Activated T-cell treated with anti-CD3 and anti-CD28 coated beads, Interleukin-2, amount 50 U/mL, for 24 hours (primary cell): ENCODE measurements around the gene ARL16.

Source experiments
- DNase-seq: peaks from one replicate; pipeline ENCODE4 v3.0.0-alpha.2; 2020
- H3K27ac Mint-ChIP-seq: 2 replicates; pipeline ENCODE4 v1.8.0; 2020; ENCODE audit warnings: mild to moderate bottlenecking, mixed read lengths
- H3K27me3 Mint-ChIP-seq: 2 replicates; pipeline ENCODE4 v1.8.0; 2020; ENCODE audit warnings: mixed read lengths
- H3K36me3 Mint-ChIP-seq: 2 replicates; pipeline ENCODE4 v1.8.0; 2020; ENCODE audit warnings: low read depth, mixed read lengths
- H3K4me1 Mint-ChIP-seq: 2 replicates; pipeline ENCODE4 v1.8.0; 2020; ENCODE audit warnings: low read depth, mixed read lengths
- H3K4me3 Mint-ChIP-seq: 2 replicates; pipeline ENCODE4 v1.8.0; 2020; ENCODE audit warnings: mild to moderate bottlenecking, moderate library complexity, mixed read lengths
- H3K9me3 Mint-ChIP-seq: 2 replicates; pipeline ENCODE4 v1.8.0; 2020; ENCODE audit warnings: mixed read lengths

The ARL16 gene

DNA sequence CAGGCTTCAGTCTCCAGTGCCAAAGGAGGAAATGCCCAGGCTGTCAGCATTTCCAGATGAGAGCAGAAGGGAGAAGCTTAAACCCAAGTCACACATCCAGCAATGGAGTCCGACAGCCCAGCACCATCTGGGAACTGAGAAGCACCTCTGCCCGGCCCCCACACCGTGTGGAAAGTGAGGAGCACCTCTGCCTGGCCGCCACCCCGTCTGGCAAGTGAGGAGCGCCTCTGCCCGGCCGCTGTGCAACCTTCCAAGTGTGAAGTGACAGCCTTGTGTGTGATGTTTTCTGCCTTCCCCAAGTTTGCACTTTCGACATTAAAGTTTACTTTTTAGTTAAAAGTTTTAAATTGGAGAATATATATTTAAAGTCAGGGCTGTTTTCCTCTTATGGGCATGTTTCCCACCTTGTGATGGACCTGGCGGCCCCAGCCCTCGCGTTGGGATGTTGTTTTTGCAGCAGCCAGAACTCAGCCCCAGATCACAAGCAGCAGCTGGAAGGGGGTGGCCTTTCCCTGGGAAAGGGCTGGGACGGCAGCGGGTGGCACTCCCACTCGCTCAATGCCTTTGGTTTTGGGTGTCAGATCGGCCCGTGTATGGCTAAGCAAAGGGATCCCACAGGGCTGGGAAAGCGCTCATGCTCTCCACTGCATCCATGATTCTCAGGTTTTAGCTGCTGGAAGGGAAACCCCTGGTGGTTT lies 9.9 kb downstream of the ARL16 start:
- Mint-ChIP-seq H3K4me1 (peaks cover 15% of the 10 kb centered on the region), H3K27me3 (no peaks in the 10 kb centered on the region), H3K36me3 (peaks cover 78% of the 10 kb centered on the region), H3K27ac (peak overlapping the region; percentile 22), H3K4me3 (no peak overlapping the region), H3K9me3 (no peaks in the 10 kb centered on the region)
- no peak for DNase-seq

DNA sequence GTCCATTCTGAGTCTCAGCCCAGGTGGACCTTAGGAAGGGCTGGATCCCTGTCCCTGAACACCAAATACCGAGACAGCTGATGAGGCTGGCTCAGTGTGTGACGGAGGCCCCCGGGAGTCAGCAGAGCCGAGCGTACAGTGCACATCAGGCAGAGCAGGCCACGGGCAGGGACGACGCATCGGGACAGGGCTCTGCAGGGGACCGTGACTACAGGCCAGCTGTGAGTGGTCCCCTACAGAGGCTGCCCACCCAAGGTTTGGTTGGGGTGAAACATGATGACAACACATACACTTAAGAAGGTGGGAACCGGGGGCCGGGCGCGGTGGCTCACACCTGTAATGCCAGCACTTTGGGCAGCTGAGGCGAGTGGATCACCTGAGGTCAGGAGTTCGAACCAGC lies 10.6 kb downstream of the ARL16 start:
- no peak for DNase-seq
- peaks cover 86% of the 10 kb centered on the region for H3K36me3 Mint-ChIP-seq
- no peaks in the 10 kb centered on the region for H3K9me3 Mint-ChIP-seq
- H3K4me1 Mint-ChIP-seq = peaks cover 22% of the 10 kb centered on the region
- H3K4me3 Mint-ChIP-seq = no peak overlapping the region
- H3K27me3 Mint-ChIP-seq = no peaks in the 10 kb centered on the region
- H3K27ac Mint-ChIP-seq = peak overlapping the region; percentile 11

DNA sequence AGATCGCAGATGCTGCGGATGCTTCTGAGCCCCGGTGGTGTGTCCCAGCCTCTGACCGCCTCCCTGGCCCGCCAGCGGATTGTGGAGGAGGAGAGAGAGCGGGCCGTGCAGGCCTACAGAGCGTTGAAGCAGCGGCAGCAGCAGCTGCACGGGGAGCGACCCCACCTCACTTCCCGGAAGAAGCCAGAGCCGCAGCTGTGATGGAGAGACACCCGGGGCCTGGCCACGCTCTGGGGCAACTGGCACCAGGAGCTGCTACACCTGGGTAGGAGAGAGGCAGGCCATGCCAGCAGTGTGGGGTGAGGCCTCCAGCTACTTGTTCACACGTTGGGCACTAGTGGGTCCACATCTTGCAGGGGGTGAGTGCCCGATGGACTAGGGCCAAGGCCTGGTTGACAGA lies 11.1 kb downstream of the ARL16 start:
- H3K9me3 Mint-ChIP-seq = no peaks in the 10 kb centered on the region
- H3K27me3 Mint-ChIP-seq = no peaks in the 10 kb centered on the region
- peaks cover 89% of the 10 kb centered on the region for H3K36me3 Mint-ChIP-seq
- H3K4me1 Mint-ChIP-seq = peaks cover 26% of the 10 kb centered on the region
- no peak overlapping the region for H3K4me3 Mint-ChIP-seq
- no peak for DNase-seq
- H3K27ac Mint-ChIP-seq = no peak overlapping the region

DNA sequence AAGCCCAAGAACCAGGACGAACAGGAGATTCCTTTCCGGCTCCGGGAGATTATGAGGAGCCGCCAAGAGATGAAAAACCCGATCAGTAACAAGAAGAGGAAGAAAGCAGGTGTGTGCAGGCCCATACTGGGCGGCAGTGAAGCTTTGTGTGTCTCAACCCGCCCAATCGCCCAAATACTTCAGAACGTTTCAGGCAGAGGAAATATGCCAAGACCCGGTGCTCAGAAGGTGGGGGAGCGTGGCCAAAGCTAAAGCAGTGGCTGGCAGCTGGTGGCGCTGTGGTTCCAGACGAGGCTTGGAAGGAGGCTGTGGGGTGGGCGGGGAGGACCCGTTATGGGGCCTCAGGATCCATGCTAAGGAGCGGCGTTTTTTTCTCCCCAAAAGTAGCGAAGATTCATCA lies 15.8 kb downstream of the ARL16 start:
- Mint-ChIP-seq H3K36me3 (peaks cover 84% of the 10 kb centered on the region), H3K9me3 (no peaks in the 10 kb centered on the region), H3K27ac (peak overlapping the region; percentile 94), H3K4me1 (peaks cover 53% of the 10 kb centered on the region), H3K27me3 (no peaks in the 10 kb centered on the region), H3K4me3 (peak overlapping the region; percentile 95)
- DNase-seq = no peak

DNA sequence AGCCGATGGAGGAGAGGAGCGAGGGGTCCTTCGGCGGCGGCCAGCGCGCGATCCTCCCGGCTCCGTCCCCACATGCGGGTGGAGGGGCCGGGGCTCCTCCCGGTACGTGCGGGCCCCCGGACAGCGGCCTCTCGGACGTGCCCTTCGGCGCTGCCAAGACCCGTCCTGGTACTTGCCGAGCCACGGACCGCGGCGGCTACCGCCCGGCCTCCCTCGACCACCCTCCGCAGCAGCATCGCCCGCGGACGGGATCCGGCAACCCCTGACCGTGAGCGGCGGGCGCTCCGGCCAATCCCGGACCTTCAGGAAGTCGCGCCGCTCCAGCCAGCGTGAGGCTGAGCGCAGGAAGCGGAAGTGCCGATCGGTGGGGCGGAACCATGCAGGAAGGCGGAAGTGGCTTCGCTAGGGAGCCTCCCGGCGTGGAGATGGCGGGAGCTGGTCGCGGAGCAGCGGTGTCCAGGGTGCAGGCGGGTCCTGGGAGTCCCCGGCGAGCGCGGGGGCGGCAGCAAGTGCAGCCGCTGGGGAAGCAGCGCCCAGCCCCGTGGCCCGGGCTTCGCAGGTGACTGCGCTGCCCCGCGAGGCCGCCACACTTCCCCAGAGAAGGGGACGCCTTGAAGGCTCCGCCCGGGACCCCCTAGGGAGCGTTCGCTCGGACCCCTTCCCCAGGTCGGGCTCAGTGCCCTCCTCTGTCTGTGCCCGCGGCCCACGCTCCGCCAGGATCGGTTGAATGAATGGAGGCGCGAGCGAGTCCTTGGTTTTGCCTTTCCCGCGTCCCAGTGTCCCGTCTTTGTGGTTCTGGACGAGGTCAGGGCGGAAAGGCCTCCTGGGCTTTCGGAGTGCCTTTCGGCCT lies 17.0 kb downstream of the ARL16 start, which contains the start of the genes CCDC137 and OXLD1:
Gene CCDC137, plus strand, starts transcription at position 396 of the 850 bp plus-strand sequence. Its CDS starts 30 bp downstream, at position 426.
Gene OXLD1, minus strand, starts transcription at position 264 of the 850 bp plus-strand sequence. Its CDS starts 28 bp downstream, at position 236.
- Mint-ChIP-seq H3K4me3 (peak within 1 kb of the TSS; percentile 95), H3K36me3 (peaks cover 72% of the 10 kb centered on the region)

DNA sequence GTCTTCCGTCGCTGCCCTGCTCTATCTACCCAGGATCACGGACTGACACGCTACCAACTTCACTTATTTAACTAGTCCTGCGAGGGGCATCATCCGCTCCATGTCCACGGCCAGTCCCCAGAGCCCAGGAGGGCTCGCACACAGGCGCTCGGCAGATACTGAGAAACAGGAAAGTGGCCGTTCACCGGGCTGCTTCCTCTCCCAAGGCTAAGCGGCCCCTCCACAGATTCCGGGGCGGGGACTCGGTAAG lies 17.6 kb downstream of the ARL16 start:
- Mint-ChIP-seq H3K36me3 (peaks cover 67% of the 10 kb centered on the region), H3K4me3 (peak overlapping the region; percentile 95), H3K27me3 (no peaks in the 10 kb centered on the region), H3K9me3 (no peaks in the 10 kb centered on the region), H3K27ac (peak overlapping the region; percentile 99), H3K4me1 (peaks cover 60% of the 10 kb centered on the region)
- no peak for DNase-seq

More for the DNA sequence above, 17.0 kb downstream of the ARL16 start, which contains the start of the genes CCDC137 and OXLD1:
- DNase-seq = peak; percentile 95
- Mint-ChIP-seq H3K27me3 (no peaks in the 10 kb centered on the region), H3K4me1 (peaks cover 60% of the 10 kb centered on the region), H3K27ac (peak within 1 kb of the TSS; percentile 99), H3K9me3 (no peaks in the 10 kb centered on the region)

DNA sequence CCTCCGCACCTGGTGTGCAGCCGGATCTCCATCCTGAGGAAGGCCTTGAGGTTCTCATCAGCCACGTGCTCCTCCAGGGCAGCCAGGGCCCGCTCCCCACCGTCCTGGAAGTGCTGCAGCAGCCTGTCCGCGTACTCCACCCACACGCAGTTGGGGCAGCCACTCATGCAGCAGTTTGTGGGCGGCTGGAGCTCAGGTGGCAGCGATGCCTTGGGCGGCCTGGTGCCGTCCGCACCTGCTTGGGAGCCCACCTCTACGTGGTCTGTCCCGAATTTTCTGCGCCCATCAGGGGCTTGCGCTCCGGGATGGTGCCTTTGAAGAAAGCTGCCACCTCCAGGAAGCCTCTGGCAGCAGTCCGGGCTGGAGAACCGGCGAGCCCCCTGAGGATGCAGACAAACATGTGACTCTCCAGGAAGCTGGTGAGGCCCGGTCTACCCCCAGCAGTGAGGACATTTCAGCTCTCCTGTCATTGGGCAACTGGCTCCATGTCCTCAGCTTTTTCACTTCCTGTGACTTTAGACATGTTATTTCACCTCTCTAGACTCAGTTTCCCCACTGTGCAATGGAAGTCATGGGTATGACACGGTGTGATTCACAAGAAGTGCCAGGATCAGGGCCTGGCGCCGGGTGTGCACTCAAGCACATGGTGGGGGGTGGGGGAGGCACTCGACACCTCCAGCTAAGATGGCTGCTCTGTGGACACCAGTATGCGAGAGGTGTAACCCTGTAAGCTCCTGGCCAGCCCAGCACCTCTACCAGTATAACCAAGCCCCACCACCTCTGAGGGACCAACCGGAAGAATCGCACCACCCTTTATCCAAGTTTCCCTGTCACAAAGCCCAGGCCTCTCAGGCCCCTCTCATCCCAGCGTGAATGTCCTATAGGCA lies 18.1 kb downstream of the ARL16 start:
- DNase-seq = peak; percentile 82
- H3K4me3 Mint-ChIP-seq = peak overlapping the region; percentile 95
- peaks cover 60% of the 10 kb centered on the region for H3K4me1 Mint-ChIP-seq
- no peaks in the 10 kb centered on the region for H3K9me3 Mint-ChIP-seq
- peaks cover 61% of the 10 kb centered on the region for H3K36me3 Mint-ChIP-seq
- H3K27ac Mint-ChIP-seq = peak overlapping the region; percentile 99
- H3K27me3 Mint-ChIP-seq = no peaks in the 10 kb centered on the region

DNA sequence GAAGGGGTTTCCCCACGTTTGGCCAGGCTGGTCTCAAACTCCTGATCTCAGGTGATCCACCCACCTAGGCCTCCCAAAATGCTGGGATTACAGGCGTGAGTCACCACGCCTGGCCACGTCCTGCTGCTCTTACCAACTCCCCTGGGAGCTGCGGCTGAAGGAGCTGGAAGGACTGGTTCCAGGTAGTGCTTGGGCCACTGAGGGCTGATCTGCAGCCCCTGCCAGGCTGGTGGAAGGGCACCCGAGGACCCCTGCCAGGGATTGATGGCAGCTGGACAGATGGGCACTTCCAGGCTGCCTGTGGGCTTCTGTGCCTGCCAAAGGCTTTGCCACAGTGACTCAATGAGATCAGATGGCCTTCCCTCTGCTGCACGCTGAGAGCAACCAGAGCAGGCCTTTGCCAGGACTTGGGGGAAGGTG lies 19.5 kb downstream of the ARL16 start:
- Mint-ChIP-seq H3K27ac (peak overlapping the region; percentile 99), H3K36me3 (peaks cover 47% of the 10 kb centered on the region), H3K9me3 (no peaks in the 10 kb centered on the region), H3K4me3 (peak overlapping the region; percentile 95), H3K4me1 (peaks cover 54% of the 10 kb centered on the region), H3K27me3 (no peaks in the 10 kb centered on the region)
- peak; percentile 43 for DNase-seq

DNA sequence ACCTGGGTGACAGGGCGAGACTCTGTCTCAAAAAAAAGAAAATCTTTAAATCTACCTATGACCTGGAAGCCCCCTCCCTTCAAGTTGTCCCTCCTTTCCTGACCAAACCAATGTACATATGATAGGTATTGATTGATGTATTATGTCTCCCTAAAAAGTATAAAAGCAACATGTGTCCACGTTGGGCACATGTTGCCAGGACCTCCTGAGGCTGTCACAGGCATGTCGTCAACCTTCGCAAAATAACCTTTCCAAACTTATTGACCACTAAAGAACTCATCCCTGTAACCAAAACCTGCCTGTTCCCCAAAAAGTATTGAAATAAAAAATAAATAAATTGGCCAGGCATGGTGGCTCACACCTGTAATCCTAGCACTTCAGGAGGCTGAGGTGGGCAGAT lies 21.6 kb downstream of the ARL16 start:
- Mint-ChIP-seq H3K9me3 (no peaks in the 10 kb centered on the region), H3K27me3 (no peaks in the 10 kb centered on the region), H3K4me1 (peaks cover 43% of the 10 kb centered on the region), H3K27ac (peak overlapping the region; percentile 99), H3K4me3 (no peak overlapping the region), H3K36me3 (peaks cover 27% of the 10 kb centered on the region)
- DNase-seq = no peak

DNA sequence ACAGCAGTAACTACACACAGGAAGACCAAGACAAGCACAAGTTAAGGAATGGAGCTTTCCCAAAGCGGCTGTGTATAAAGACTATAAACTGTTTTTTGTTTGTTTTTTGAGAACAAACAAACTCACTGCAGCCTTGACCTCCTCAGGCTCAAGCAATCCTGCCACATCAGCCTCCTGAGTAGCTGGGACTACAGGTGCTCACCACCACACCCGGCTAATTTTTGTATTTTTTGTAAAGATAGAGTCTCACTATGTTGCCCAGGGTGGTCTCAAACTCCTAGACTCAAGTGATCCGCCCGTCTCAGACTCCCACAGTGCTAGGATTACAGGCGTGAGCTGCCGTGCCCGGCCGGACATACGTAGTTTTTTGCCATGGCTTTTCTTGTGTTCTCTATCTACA lies 23.2 kb downstream of the ARL16 start:
- Mint-ChIP-seq H3K27me3 (no peaks in the 10 kb centered on the region), H3K27ac (peak overlapping the region; percentile 47), H3K4me1 (peaks cover 40% of the 10 kb centered on the region), H3K36me3 (peaks cover 15% of the 10 kb centered on the region), H3K4me3 (no peak overlapping the region), H3K9me3 (no peaks in the 10 kb centered on the region)
- DNase-seq = no peak

DNA sequence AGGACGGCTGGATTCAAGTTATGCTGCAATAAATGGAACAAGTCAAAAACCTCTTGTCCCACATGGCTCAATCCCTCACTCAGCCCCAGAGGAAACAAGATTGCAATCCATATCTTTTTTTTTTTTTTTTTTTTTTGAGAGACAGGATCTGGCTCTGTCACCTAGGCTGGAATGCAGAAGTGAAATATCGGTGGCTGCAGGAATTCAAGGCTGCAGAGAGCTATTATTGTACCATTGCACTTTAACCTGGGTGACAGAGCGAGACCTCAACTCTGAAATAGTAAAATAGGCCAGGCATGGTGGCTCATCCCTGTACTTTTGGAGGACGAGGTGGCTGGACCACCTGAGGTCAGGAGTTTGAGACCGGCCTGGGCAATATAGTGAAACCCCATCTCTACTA lies 24.6 kb downstream of the ARL16 start:
- Mint-ChIP-seq H3K27ac (no peak overlapping the region), H3K4me3 (no peak overlapping the region), H3K9me3 (no peaks in the 10 kb centered on the region), H3K27me3 (peaks cover 3% of the 10 kb centered on the region), H3K4me1 (peaks cover 27% of the 10 kb centered on the region), H3K36me3 (peaks cover under 1% of the 10 kb centered on the region)
- DNase-seq = no peak

DNA sequence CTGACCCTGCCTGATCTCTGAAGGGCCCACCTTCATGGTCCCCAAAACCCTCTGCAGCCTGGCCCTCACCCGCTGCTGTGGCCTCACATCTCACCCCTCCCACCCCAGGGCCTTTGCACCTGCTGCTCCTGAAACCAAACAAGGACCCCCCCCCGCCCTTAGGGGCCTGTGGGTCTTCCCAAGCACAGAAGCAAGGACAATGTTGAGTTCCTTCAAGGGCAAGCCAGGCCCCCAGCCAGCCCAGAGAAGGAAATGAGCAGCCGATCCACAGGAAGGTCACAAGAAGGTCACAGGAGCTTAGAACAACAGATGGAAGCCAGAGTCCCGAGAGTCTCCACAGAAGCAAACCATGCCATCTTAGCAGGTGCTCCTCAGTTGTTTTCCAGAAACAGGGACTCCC lies 26.8 kb downstream of the ARL16 start:
- no peak for DNase-seq
- Mint-ChIP-seq H3K4me3 (no peak overlapping the region), H3K27ac (no peak overlapping the region), H3K36me3 (no peaks in the 10 kb centered on the region), H3K27me3 (peaks cover 14% of the 10 kb centered on the region), H3K9me3 (no peaks in the 10 kb centered on the region), H3K4me1 (peaks cover 19% of the 10 kb centered on the region)

DNA sequence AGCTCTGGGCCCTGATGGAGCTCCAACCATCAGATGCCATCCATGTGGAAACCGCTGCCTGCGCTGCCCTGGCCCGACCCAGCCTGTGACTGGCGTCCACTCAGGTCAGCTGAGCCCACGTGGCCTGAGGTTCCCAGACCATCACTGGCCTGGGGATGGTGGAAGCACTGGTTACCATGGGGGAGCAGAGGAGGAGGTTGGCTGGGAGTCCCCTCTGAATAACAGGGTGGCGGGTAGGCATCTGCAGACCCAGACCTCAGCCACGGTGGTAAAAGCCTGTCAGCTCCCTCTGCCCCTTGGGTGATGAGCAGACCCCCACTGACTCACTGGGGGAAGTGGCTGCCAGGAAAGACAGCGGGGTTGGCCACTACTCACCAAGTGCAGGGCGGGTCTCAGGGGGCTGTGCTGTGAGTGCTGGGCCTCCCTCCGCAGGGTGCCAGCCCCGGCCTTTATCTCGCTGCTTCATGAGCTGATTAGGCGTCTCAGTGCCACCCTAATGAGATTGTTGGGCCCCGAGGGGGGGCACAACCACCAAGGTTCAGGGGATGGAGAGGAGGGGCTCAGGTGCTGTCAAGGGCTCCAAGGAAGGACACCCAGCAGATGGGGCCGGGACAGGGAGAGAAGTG lies 27.4 kb downstream of the ARL16 start, which contains the start of gene PDE6G:
Gene PDE6G, minus strand, starts transcription at position 425 of the 626 bp plus-strand sequence. CDS start 3,237 bp downstream, outside the sequence.
- H3K27me3 Mint-ChIP-seq = peaks cover 17% of the 10 kb centered on the region
- H3K27ac Mint-ChIP-seq = no peak within 1 kb of the TSS
- DNase-seq = no peak
- no peaks in the 10 kb centered on the region for H3K9me3 Mint-ChIP-seq
- no peaks in the 10 kb centered on the region for H3K36me3 Mint-ChIP-seq
- no peak within 1 kb of the TSS for H3K4me3 Mint-ChIP-seq
- peaks cover 19% of the 10 kb centered on the region for H3K4me1 Mint-ChIP-seq
